ENCODE measurements around the gene TMED8. TPM values are rescaled to one million over a fixed set of nuclear protein-coding genes. Genes with fewer than 3 reads are reported as not detected.

Gene TMED8
- 1 to 10 TPM; 6.6 to 7.5 TPM for total RNA-seq

GRCh38 chr14:77376771-77377501, at the start of gene TMED8, which contains the start of gene SAMD15:
TMED8 (minus strand) TSS chr14:77377094; CDS start chr14:77377053, 41 bp downstream.
SAMD15 (plus strand) TSS chr14:77377379; CDS start chr14:77377419, 40 bp downstream.
- no peaks in the 10 kb centered on the region for H3K9me3 ChIP-seq
- H3K4me1 ChIP-seq = peaks cover 0 to 13% of the 10 kb centered on the region in 2 donors
- no peaks in the 10 kb centered on the region for H3K27me3 ChIP-seq
- no peaks in the 10 kb centered on the region for H3K36me3 ChIP-seq
- TF ChIP-seq CTCF (IDR thresholded peaks at IDR 0.05) = peak; percentile 12 to 51
- H3K4me3 ChIP-seq = peak within 1 kb of the TSS; percentile 76 to 92
- H3K27ac ChIP-seq = peak within 1 kb of the TSS; percentile 74 to 86
- peak; percentile 74 for DNase-seq (ENCODE audit: low spot score)

GRCh38 chr14:77426396-77426795, 49.5 kb upstream of the TMED8 start:
- Histone ChIP-seq H3K27ac (no peak overlapping the region), H3K4me1 (no peaks in the 10 kb centered on the region), H3K36me3 (peaks cover 73% of the 10 kb centered on the region), H3K4me3 (no peak overlapping the region), H3K9me3 (no peaks in the 10 kb centered on the region), H3K27me3 (no peaks in the 10 kb centered on the region)
- no peak for TF ChIP-seq CTCF (IDR thresholded peaks at IDR 0.05)
- DNase-seq (ENCODE audit: low spot score) = no peak

- TF ChIP-seq CTCF (IDR thresholded peaks at IDR 0.05) = no peak
Measured at GRCh38 chr14:77424862-77425261, 48.0 kb upstream of the TMED8 start.

GRCh38 chr14:77423423-77423822, 46.5 kb upstream of the TMED8 start, which contains the start of gene NOXRED1:
NOXRED1 (minus strand) TSS chr14:77423523; CDS start chr14:77422889, 634 bp downstream.
- DNase-seq (ENCODE audit: low spot score) = no peak
- Histone ChIP-seq H3K27me3 (no peaks in the 10 kb centered on the region), H3K27ac (no peak within 1 kb of the TSS), H3K4me3 (no peak within 1 kb of the TSS), H3K9me3 (peaks cover 0 to 20% of the 10 kb centered on the region in 2 donors), H3K4me1 (no peaks in the 10 kb centered on the region), H3K36me3 (peaks cover 52% of the 10 kb centered on the region)
- no peak for TF ChIP-seq CTCF (IDR thresholded peaks at IDR 0.05)

More at GRCh38 chr14:77424862-77425261, 48.0 kb upstream of the TMED8 start:
- no peaks in the 10 kb centered on the region for H3K27me3 ChIP-seq
- peaks cover 66% of the 10 kb centered on the region for H3K36me3 ChIP-seq
- H3K4me1 ChIP-seq = no peaks in the 10 kb centered on the region
- no peak for DNase-seq (ENCODE audit: low spot score)
- no peak overlapping the region for H3K4me3 ChIP-seq
- H3K27ac ChIP-seq = no peak overlapping the region
- peaks cover 0 to 6% of the 10 kb centered on the region in 2 donors for H3K9me3 ChIP-seq

GRCh38 chr14:77421201-77421600, 44.3 kb upstream of the TMED8 start:
- peaks cover 30% of the 10 kb centered on the region for H3K36me3 ChIP-seq

More at GRCh38 chr14:77421201-77421600, 44.3 kb upstream of the TMED8 start:
- Histone ChIP-seq H3K27me3 (no peaks in the 10 kb centered on the region), H3K9me3 (peaks cover 0 to 27% of the 10 kb centered on the region in 2 donors), H3K4me3 (no peak overlapping the region), H3K4me1 (no peaks in the 10 kb centered on the region), H3K27ac (no peak overlapping the region)
- no peak for DNase-seq (ENCODE audit: low spot score)
- no peak for TF ChIP-seq CTCF (IDR thresholded peaks at IDR 0.05)

Measured in right atrium auricular region (tissue), 2 donors.